Measurements from ENCODE around the gene UQCRQ. TPM values are rescaled to one million over a fixed set of nuclear protein-coding genes. Genes with fewer than 3 reads are reported as not detected.

UQCRQ gene
- total and polyA plus RNA-seq, 5 experiments from 2014 or later: 101 to 702 (median 594) TPM

- peaks cover 5 to 13% (median 12%) of the 10 kb centered on the region in 4 donors for H3K4me1 Mint-ChIP-seq
- DNase-seq (no peak), ATAC-seq (no peak)
- POLR2A ChIA-PET: no interaction called here
- H3K4me3 Mint-ChIP-seq: no peak overlapping the region
- no peaks in the 10 kb centered on the region for H3K27me3 Mint-ChIP-seq
- no peak overlapping the region for H3K27ac Mint-ChIP-seq
- peaks cover 0 to 73% (median 14%) of the 10 kb centered on the region in 3 donors for H3K36me3 Mint-ChIP-seq
- H3K9me3 Mint-ChIP-seq: no peaks in the 10 kb centered on the region
Measured at GRCh38 chr5:132901036-132901435, 34.6 kb downstream of the UQCRQ start.

- Mint-ChIP-seq H3K4me1 (peaks cover 5 to 14% (median 13%) of the 10 kb centered on the region in 4 donors), H3K36me3 (peaks cover 0 to 66% (median 10%) of the 10 kb centered on the region in 3 donors), H3K27ac (no peak overlapping the region), H3K4me3 (no peak overlapping the region), H3K27me3 (no peaks in the 10 kb centered on the region), H3K9me3 (no peaks in the 10 kb centered on the region)
- no peak for ATAC-seq
- no peak for DNase-seq
- POLR2A ChIA-PET: no interaction called here
Measured at GRCh38 chr5:132901730-132902129, 35.3 kb downstream of the UQCRQ start.

DNA sequence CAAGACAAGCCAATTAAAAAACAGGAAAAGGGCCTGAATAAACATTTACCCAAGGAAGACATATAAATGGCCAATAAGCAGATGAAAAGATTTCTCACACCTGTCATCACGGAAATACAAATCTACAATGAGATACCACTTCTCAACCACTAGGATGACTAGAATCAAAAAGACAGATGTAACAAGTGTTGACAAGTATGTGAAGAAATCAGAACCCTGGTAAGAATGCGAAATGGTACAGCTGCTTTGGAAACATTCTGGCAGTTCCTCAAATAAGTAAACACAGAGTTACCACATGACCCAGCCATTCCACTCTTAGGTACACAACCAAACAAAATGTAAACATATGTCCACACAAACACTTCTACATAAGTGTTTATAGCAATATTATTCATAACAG is 39.5 kb downstream of the UQCRQ start:
- Mint-ChIP-seq H3K4me3 (no peak overlapping the region), H3K4me1 (peaks cover 12 to 29% (median 24%) of the 10 kb centered on the region in 4 donors), H3K27ac (no peak overlapping the region), H3K9me3 (no peaks in the 10 kb centered on the region), H3K36me3 (peaks cover 0 to 49% (median 14%) of the 10 kb centered on the region in 3 donors), H3K27me3 (no peaks in the 10 kb centered on the region)
- ATAC-seq: no peak
- POLR2A ChIA-PET: interaction anchor here (1.2 kb wide), 1 partner anchor 11 kb away, joined by 6 read pairs; no protein-coding TSS in a partner anchor
- DNase-seq: no peak

GRCh38 chr5:132907161-132907560 is 40.7 kb downstream of the UQCRQ start:
- H3K4me3 Mint-ChIP-seq: no peak overlapping the region
- peaks cover 0 to 52% (median 18%) of the 10 kb centered on the region in 3 donors for H3K36me3 Mint-ChIP-seq
- no peak for DNase-seq
- peak overlapping the region in 3 of 10 donors; percentile 0 to 66 (median 12) for H3K27ac Mint-ChIP-seq
- no peak for ATAC-seq
- H3K27me3 Mint-ChIP-seq: no peaks in the 10 kb centered on the region
- POLR2A ChIA-PET: interaction anchor here (0.7 kb wide), 1 partner anchor 1620 kb away, joined by 3 read pairs; no protein-coding TSS in a partner anchor
- peaks cover 14 to 32% (median 26%) of the 10 kb centered on the region in 4 donors for H3K4me1 Mint-ChIP-seq
- H3K9me3 Mint-ChIP-seq: no peaks in the 10 kb centered on the region

- H3K4me1 Mint-ChIP-seq: peaks cover 11 to 34% (median 20%) of the 10 kb centered on the region in 4 donors
- peak overlapping the region in 1 of 10 donors; percentile 3 for H3K27ac Mint-ChIP-seq
- DNase-seq (no peak), ATAC-seq (no peak)
- no peak overlapping the region for H3K4me3 Mint-ChIP-seq
- H3K9me3 Mint-ChIP-seq: no peaks in the 10 kb centered on the region
- no peaks in the 10 kb centered on the region for H3K27me3 Mint-ChIP-seq
- POLR2A ChIA-PET: no interaction called here
- peaks cover 0 to 52% (median 15%) of the 10 kb centered on the region in 3 donors for H3K36me3 Mint-ChIP-seq
Measured at GRCh38 chr5:132909702-132910101, 43.3 kb downstream of the UQCRQ start.

DNA sequence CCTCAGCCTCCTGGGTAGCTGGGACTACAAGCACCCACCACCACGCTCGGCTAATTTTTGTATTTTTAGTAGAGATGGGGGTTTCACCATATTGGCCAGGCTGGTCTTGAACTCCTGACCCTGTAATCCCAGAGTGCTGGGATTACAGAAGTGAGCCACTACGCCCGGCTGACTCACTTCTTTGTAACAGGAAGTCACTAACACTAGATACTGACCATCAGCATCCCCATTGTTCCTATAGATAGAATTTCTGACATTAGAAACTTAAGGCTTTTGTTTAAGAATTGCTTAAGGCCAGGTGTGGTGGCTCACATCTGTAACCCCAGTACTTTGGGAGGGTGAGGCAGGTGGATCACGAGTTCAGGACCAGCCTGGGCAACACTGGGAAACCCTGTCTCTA is 49.2 kb downstream of the UQCRQ start:
- DNase-seq (no peak), ATAC-seq (no peak)
- Mint-ChIP-seq H3K36me3 (peaks cover 4 to 71% (median 17%) of the 10 kb centered on the region in 3 donors), H3K27me3 (no peaks in the 10 kb centered on the region), H3K9me3 (no peaks in the 10 kb centered on the region), H3K4me3 (no peak overlapping the region), H3K4me1 (peaks cover 0 to 14% (median 8%) of the 10 kb centered on the region in 4 donors), H3K27ac (peak overlapping the region in 1 of 10 donors; percentile 39)
- POLR2A ChIA-PET: interaction anchor here (0.7 to 1.7 kb wide), 2 partner anchors 10 to 112 kb away, joined by 3 to 6 read pairs; no protein-coding TSS in a partner anchor

DNA sequence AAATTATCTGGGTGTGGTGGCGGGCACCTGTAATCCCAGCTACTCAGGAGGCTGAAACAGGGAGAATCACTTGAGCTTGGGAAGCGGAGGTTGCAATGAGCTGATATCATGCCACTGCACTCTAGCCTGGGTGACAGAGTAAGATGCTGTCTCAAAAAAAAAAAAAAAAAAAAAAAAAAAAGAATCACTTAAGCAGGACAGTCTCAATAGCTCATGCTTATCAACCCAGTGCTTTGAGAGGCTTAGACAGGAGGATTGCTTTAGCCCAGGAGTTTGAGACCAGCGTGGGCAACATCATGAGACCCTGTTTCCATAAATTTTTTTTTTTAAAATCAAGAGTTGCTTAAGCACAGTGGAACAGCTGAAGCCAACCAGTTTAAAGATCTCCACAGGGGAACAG is 49.6 kb downstream of the UQCRQ start:
- no peak for ATAC-seq
- H3K27me3 Mint-ChIP-seq: no peaks in the 10 kb centered on the region
- H3K36me3 Mint-ChIP-seq: peaks cover 4 to 75% (median 18%) of the 10 kb centered on the region in 3 donors
- no peak for DNase-seq
- no peaks in the 10 kb centered on the region for H3K9me3 Mint-ChIP-seq
- peak overlapping the region in 1 of 10 donors; percentile 39 for H3K27ac Mint-ChIP-seq
- POLR2A ChIA-PET: interaction anchor here (0.7 to 1.7 kb wide), 2 partner anchors 10 to 112 kb away, joined by 3 to 6 read pairs; no protein-coding TSS in a partner anchor
- H3K4me3 Mint-ChIP-seq: no peak overlapping the region
- peaks cover 0 to 15% (median 6%) of the 10 kb centered on the region in 4 donors for H3K4me1 Mint-ChIP-seq

Other genes with a start within 250 kb of the UQCRQ start
- gene IL13, start 208.5 kb upstream of the UQCRQ start, total RNA-seq: under 1 TPM in 1 of 2 experiments, not detected in 1; 0.31 TPM
- gene IL13, start 208.5 kb upstream of the UQCRQ start, polyA plus RNA-seq: not detected
- not detected for gene IL4, start 192.7 kb upstream of the UQCRQ start, total RNA-seq
- not detected for gene IL4, start 192.7 kb upstream of the UQCRQ start, polyA plus RNA-seq
- gene KIF3A, start 129.1 kb upstream of the UQCRQ start, total RNA-seq: 10 to 100 TPM; 15.1 to 16.9 TPM
- gene KIF3A, start 129.1 kb upstream of the UQCRQ start, polyA plus RNA-seq: 10 to 100 TPM in 2 of 3 donors, 1 to 10 TPM in 1; 8.5 to 13.5 (median 11.5) TPM
- gene CCNI2, start 119.2 kb upstream of the UQCRQ start, total RNA-seq: 10 to 100 TPM in 1 of 2 experiments, 1 to 10 TPM in 1; 10.0 to 10.2 TPM
- gene CCNI2, start 119.2 kb upstream of the UQCRQ start, polyA plus RNA-seq: 1 to 10 TPM; 1.1 to 2.8 (median 1.7) TPM
- gene SEPTIN8, start 89.4 kb upstream of the UQCRQ start, total RNA-seq: 1 to 10 TPM; 5.8 to 6.6 TPM
- 1 to 10 TPM in 2 of 3 donors, under 1 TPM in 1; 0.82 to 1.2 (median 1.1) TPM for gene SEPTIN8, start 89.4 kb upstream of the UQCRQ start, polyA plus RNA-seq
- gene SOWAHA, start 53.3 kb upstream of the UQCRQ start, total RNA-seq: not detected
- gene SOWAHA, start 53.3 kb upstream of the UQCRQ start, polyA plus RNA-seq: not detected
- gene SHROOM1, start 36.0 kb upstream of the UQCRQ start, total RNA-seq: not detected
- not detected for gene SHROOM1, start 36.0 kb upstream of the UQCRQ start, polyA plus RNA-seq
- gene GDF9, start 173 bp upstream of the UQCRQ start, total RNA-seq: 1 to 10 TPM; 1.2 to 1.7 TPM
- under 1 TPM in 2 of 3 donors, not detected in 1; 0.30 to 0.45 TPM for gene GDF9, start 173 bp upstream of the UQCRQ start, polyA plus RNA-seq
- 1 to 10 TPM; 4.7 to 6.8 TPM for gene LEAP2, start 7.0 kb downstream of the UQCRQ start, total RNA-seq
- 1 to 10 TPM in 1 of 3 donors, under 1 TPM in 2; 0.64 to 2.1 (median 0.77) TPM for gene LEAP2, start 7.0 kb downstream of the UQCRQ start, polyA plus RNA-seq
- gene AFF4, start 97.0 kb downstream of the UQCRQ start, total RNA-seq: 10 to 100 TPM; 70.3 to 74.4 TPM
- 10 to 100 TPM; 16.5 to 20.9 (median 17.7) TPM for gene AFF4, start 97.0 kb downstream of the UQCRQ start, polyA plus RNA-seq
- 10 to 100 TPM; 17.8 to 22.4 TPM for gene ZCCHC10, start 159.9 kb downstream of the UQCRQ start, total RNA-seq
- gene ZCCHC10, start 159.9 kb downstream of the UQCRQ start, polyA plus RNA-seq: 10 to 100 TPM; 28.7 to 36.9 (median 33.8) TPM
- 10 to 100 TPM; 64.0 to 73.3 TPM for gene HSPA4, start 185.4 kb downstream of the UQCRQ start, total RNA-seq
- gene HSPA4, start 185.4 kb downstream of the UQCRQ start, polyA plus RNA-seq: 10 to 100 TPM; 32.8 to 40.4 (median 37.7) TPM

All from naive thymus-derived CD8-positive, alpha-beta T cell (primary cell).